SH-SY5Y (cell line): ENCODE results near the gene CRYBG1.

Experiments
- GATA2 ChIP-seq: IDR thresholded peaks from 2 replicates; pipeline ENCODE4 v1.6.1; 2011; ENCODE audit warnings: mild to moderate bottlenecking, low read depth, low read length
- GATA3 ChIP-seq: IDR thresholded peaks from 2 replicates; pipeline ENCODE4 v1.6.1; 2011; ENCODE audit warnings: low read depth, mild to moderate bottlenecking, low read length, moderate library complexity

DNA sequence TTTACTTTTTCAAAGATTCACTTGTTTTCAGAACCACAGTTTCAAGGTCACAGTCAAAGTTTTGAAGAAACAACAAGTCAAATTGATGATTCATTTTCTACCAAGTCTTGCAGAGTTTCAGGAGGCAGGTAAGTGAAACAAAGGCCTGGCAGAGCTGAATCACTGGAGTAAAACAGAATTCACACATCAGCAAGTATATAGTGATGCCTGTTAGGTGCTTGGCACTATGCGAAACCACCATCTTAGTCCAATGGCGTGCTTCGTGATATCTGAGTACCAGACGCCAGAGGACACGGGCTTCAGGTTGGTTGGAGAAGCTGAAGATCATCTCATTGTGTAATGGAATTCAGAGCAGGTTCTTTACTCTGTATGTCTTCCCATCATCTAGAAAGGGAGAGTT, 192.9 kb downstream of the CRYBG1 start:
- TF ChIP-seq GATA3 (no peak), GATA2 (no peak)
